Fibroblast of pulmonary artery (primary cell): ENCODE results near the gene ACBD6.

ENCODE experiments used
- DNase-seq: peaks from one replicate; pipeline ENCODE4 v3.0.0-alpha.2; 2010; ENCODE audit warnings: low read depth
- H3K4me3 ChIP-seq: replicated peaks from 2 replicates; pipeline ENCODE4 v1.5.1; 2011; ENCODE audit warnings: low read depth, mild to moderate bottlenecking, control low read depth, low read length, moderate library complexity
- TF ChIP-seq, protein P1 (sequence below): IDR thresholded peaks from 2 replicates; pipeline ENCODE4 v1.5.1; 2011; ENCODE audit warnings: mild to moderate bottlenecking, control low read depth, low read length, inconsistent platforms; ENCODE audit errors: missing control alignments

ACBD6 gene

DNA sequence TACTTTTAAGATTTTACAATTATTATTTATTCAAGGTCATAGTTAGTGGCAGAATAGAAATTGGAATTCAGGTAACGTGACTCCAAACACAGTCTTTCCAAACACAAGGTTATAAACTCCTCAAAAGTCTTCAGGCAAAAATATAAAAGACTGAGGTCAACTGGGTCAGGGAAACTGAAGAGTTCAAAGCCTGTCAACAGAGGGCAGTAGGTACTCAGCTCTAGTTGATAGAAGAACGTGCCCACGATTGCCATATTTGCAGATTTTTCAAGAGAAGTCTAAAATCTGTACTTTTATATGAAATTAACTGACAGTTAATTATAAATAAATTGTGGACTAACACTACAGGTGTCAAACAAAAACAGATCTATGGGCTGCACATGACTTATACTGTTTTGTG is 137.3 kb downstream of the ACBD6 start:
- no peak for DNase-seq
- TF ChIP-seq, protein P1, sequence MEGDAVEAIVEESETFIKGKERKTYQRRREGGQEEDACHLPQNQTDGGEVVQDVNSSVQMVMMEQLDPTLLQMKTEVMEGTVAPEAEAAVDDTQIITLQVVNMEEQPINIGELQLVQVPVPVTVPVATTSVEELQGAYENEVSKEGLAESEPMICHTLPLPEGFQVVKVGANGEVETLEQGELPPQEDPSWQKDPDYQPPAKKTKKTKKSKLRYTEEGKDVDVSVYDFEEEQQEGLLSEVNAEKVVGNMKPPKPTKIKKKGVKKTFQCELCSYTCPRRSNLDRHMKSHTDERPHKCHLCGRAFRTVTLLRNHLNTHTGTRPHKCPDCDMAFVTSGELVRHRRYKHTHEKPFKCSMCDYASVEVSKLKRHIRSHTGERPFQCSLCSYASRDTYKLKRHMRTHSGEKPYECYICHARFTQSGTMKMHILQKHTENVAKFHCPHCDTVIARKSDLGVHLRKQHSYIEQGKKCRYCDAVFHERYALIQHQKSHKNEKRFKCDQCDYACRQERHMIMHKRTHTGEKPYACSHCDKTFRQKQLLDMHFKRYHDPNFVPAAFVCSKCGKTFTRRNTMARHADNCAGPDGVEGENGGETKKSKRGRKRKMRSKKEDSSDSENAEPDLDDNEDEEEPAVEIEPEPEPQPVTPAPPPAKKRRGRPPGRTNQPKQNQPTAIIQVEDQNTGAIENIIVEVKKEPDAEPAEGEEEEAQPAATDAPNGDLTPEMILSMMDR: no peak
- H3K4me3 ChIP-seq: no peak overlapping the region

GRCh38 chr1:180363246-180363995 is 139.0 kb downstream of the ACBD6 start:
- H3K4me3 ChIP-seq: no peak overlapping the region
- no peak for DNase-seq
- TF ChIP-seq, protein P1: no peak

GRCh38 chr1:180360333-180361075 is 141.9 kb downstream of the ACBD6 start:
- peak; percentile 9 for DNase-seq

GRCh38 chr1:180358649-180359048 is 143.7 kb downstream of the ACBD6 start:
- TF ChIP-seq, protein P1: no peak
- H3K4me3 ChIP-seq: no peak overlapping the region
- peak; percentile 51 for DNase-seq

More at GRCh38 chr1:180360333-180361075, 141.9 kb downstream of the ACBD6 start:
- no peak overlapping the region for H3K4me3 ChIP-seq
- TF ChIP-seq, protein P1: no peak

GRCh38 chr1:180353945-180354344 is 148.4 kb downstream of the ACBD6 start:
- DNase-seq: no peak
- no peak overlapping the region for H3K4me3 ChIP-seq
- TF ChIP-seq, protein P1: no peak

DNA sequence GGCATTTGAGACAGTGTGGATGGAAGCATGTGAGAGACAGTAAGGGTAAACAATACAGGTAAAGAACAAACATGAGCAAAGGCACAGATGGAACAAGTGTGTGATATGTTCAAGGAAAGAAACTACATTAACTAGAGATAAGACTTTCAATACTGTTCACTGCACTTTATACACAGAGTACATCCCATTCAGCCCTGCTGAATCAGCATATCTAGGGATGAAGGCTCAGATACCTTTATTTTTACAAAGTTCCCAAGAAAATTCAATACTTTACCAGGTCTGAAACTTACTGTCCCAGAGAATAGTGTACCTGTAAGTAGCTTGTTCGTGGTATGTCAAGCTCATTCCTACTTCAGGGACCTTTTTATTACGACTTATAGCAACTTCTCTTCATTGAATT is 149.8 kb downstream of the ACBD6 start:
- no peak overlapping the region for H3K4me3 ChIP-seq
- DNase-seq: no peak
- TF ChIP-seq, protein P1: no peak
